ENCODE results near the gene OR51B5.

- TF ChIP-seq CTCF (IDR thresholded peaks at IDR 0.05 in 8 of 11, conservative IDR thresholded peaks at IDR 0.05 in 3 of 11) = no peak
- no peak for TF ChIP-seq POLR2A (IDR thresholded peaks at IDR 0.05)
These were observed 18.8 kb upstream of the OR51B5 start for GRCh38 chr11:5362017-5362625.

Data from spleen (tissue), 7 donors.